GM23338 (cell line): Measurements from ENCODE around the gene HIF3A. TPM values are rescaled to one million over a fixed set of nuclear protein-coding genes. Genes with fewer than 3 reads are reported as not detected.

Source experiments
- JUNB ChIP-seq: IDR thresholded peaks from one replicate; pipeline ENCODE4 v1.6.1; 2016; ENCODE audit warnings: antibody characterized with exemption; ENCODE audit not compliant: unreplicated experiment
- NANOG ChIP-seq: IDR thresholded peaks from 2 replicates; pipeline ENCODE4 v1.6.1; 2016; ENCODE audit warnings: antibody characterized with exemption, borderline replicate concordance
- POLR2AphosphoS5 ChIP-seq: IDR thresholded peaks from 2 replicates; pipeline ENCODE4 v1.6.1; 2016; ENCODE audit warnings: antibody characterized with exemption, low read depth
- REST ChIP-seq: IDR thresholded peaks from one replicate; pipeline ENCODE4 v1.6.1; 2018; ENCODE audit warnings: antibody characterized with exemption; ENCODE audit not compliant: unreplicated experiment
- STAT1 ChIP-seq: IDR thresholded peaks from one replicate; pipeline ENCODE4 v1.6.1; 2016; ENCODE audit warnings: antibody characterized with exemption; ENCODE audit not compliant: unreplicated experiment
- ZNF331 ChIP-seq: fragments of 250-450 bp; sonication (Bioruptor Pico); IDR thresholded peaks from 2 replicates; pipeline ENCODE4 v1.5.0; 2020; ENCODE audit warnings: low read depth, mild to moderate bottlenecking, moderate library complexity
- ZNF462 ChIP-seq: fragments of 250-450 bp; sonication (Bioruptor Pico); IDR thresholded peaks from 2 replicates; pipeline ENCODE4 v1.5.0; 2020; ENCODE audit warnings: mild to moderate bottlenecking, moderate library complexity
- polyA plus RNA-seq: library from polyadenylated mRNA; unstranded; fragments of >200 nt; fragmentation: Nextera tagmentation; extraction: Ambion mirVana; gene quantifications from 2 replicates; pipeline ENCODE4 v1.2.1, GENCODE V29; 2016
- total RNA-seq: library from RNA; depleted of rRNA; stranded (reverse); fragments of >200 nt; shearing (Covaris generic); gene quantifications from 2 replicates; pipeline ENCODE4 v1.2.3, GENCODE V29; 2014

The HIF3A gene
- total and polyA plus RNA-seq, 2 experiments from 2014 or later, result 20.4 to 70.5 TPM

- TF ChIP-seq REST (no peak), STAT1 (no peak), POLR2AphosphoS5 (no peak), NANOG (no peak), ZNF331 (CRISPR knock-in tag) (no peak), ZNF462 (CRISPR knock-in tag) (no peak), JUNB (no peak)
Observed at GRCh38 chr19:46298479-46299003, 1.7 kb downstream of the HIF3A start (continued).
